Loucy (cell line): ENCODE measurements around the gene CHI3L1.

ENCODE experiments used
- H2AFZ ChIP-seq: fragments of 200-600 bp; sonication (generic); 2 replicates; pipeline ENCODE4 v1.6.0; 2016; ENCODE audit warnings: antibody characterized with exemption, mild to moderate bottlenecking, low read length, moderate library complexity
- H3F3A ChIP-seq: fragments of 200-600 bp; 2 replicates; pipeline ENCODE4 v1.6.0; 2016; ENCODE audit warnings: antibody characterized with exemption, low read depth, mild to moderate bottlenecking
- H3K27me3 ChIP-seq: fragments of 200-600 bp; sonication (generic); 2 replicates; pipeline ENCODE4 v1.6.1; 2014; ENCODE audit warnings: low read length, mild to moderate bottlenecking; ENCODE audit not compliant: insufficient read depth, poor library complexity, severe bottlenecking
- H3K36me3 ChIP-seq: fragments of 200-600 bp; sonication (generic); 2 replicates; pipeline ENCODE4 v1.6.1; 2016; ENCODE audit warnings: low read length; ENCODE audit not compliant: insufficient read depth
- H3K4me1 ChIP-seq: fragments of 200-600 bp; sonication (generic); 2 replicates; pipeline ENCODE4 v1.5.1; 2014; ENCODE audit warnings: low read length, mild to moderate bottlenecking; ENCODE audit not compliant: insufficient read depth, poor library complexity, severe bottlenecking
- H3K4me2 ChIP-seq: fragments of 200-600 bp; sonication (generic); 2 replicates; pipeline ENCODE4 v1.6.0; 2014; ENCODE audit warnings: antibody characterized with exemption, low read length, low read depth, mild to moderate bottlenecking; ENCODE audit not compliant: poor library complexity, severe bottlenecking
- H3K4me3 ChIP-seq: fragments of 200-600 bp; sonication (generic); 2 replicates; pipeline ENCODE4 v1.5.1; 2014; ENCODE audit warnings: low read length, mild to moderate bottlenecking, mixed read lengths; ENCODE audit not compliant: poor library complexity, severe bottlenecking
- H3K79me2 ChIP-seq: fragments of 200-600 bp; sonication (generic); 2 replicates; pipeline ENCODE4 v1.6.1; 2014; ENCODE audit warnings: low read length; ENCODE audit not compliant: insufficient read depth
- H3K9ac ChIP-seq: fragments of 200-600 bp; sonication (generic); 2 replicates; pipeline ENCODE4 v1.6.0; 2014; ENCODE audit warnings: mild to moderate bottlenecking, low read depth, low read length, moderate library complexity; ENCODE audit not compliant: poor library complexity, severe bottlenecking
- H3K9me2 ChIP-seq: fragments of 200-600 bp; sonication (generic); replicated peaks from 2 replicates; pipeline ENCODE4 v1.6.1; 2016; ENCODE audit warnings: low read depth, low read length, mixed read lengths
- H3K9me3 ChIP-seq: fragments of 200-600 bp; sonication (generic); 2 replicates; pipeline ENCODE4 v1.6.1; 2014; ENCODE audit warnings: mild to moderate bottlenecking, antibody characterized with exemption, low read length, low read depth; ENCODE audit not compliant: insufficient read depth
- H4K20me1 ChIP-seq: fragments of 200-600 bp; sonication (generic); 2 replicates; pipeline ENCODE4 v1.6.0; 2014; ENCODE audit warnings: antibody characterized with exemption, low read length, mild to moderate bottlenecking; ENCODE audit not compliant: insufficient read depth, poor library complexity, severe bottlenecking
- EZH2phosphoT487 ChIP-seq: fragments of 200-600 bp; IDR thresholded peaks from 2 replicates; pipeline ENCODE4 v1.6.1; 2018; ENCODE audit warnings: antibody characterized with exemption, mild to moderate bottlenecking, moderate library complexity, borderline replicate concordance
- TF ChIP-seq, protein P1 (sequence below): fragments of 200-600 bp; sonication (generic); conservative IDR thresholded peaks from 2 replicates; pipeline ENCODE4 v1.5.1; 2014; ENCODE audit warnings: mild to moderate bottlenecking, antibody characterized with exemption, low read length

The CHI3L1 gene

GRCh38 chr1:203223012-203223775, 36.7 kb upstream of the CHI3L1 start:
- Histone ChIP-seq H3K4me2 (no peak overlapping the region), H3K4me1 (peaks cover 3% of the 10 kb centered on the region), H3K9me3 (no peaks in the 10 kb centered on the region), H3K9ac (no peak overlapping the region), H2AFZ (no peak overlapping the region), H3K27me3 (no peaks in the 10 kb centered on the region), H3K36me3 (no peaks in the 10 kb centered on the region), H3F3A (no peaks in the 10 kb centered on the region), H3K4me3 (no peak overlapping the region), H3K79me2 (no peaks in the 10 kb centered on the region), H4K20me1 (no peaks in the 10 kb centered on the region), H3K9me2 (no peaks in the 10 kb centered on the region)
- TF ChIP-seq EZH2phosphoT487 = no peak
- TF ChIP-seq, protein P1, sequence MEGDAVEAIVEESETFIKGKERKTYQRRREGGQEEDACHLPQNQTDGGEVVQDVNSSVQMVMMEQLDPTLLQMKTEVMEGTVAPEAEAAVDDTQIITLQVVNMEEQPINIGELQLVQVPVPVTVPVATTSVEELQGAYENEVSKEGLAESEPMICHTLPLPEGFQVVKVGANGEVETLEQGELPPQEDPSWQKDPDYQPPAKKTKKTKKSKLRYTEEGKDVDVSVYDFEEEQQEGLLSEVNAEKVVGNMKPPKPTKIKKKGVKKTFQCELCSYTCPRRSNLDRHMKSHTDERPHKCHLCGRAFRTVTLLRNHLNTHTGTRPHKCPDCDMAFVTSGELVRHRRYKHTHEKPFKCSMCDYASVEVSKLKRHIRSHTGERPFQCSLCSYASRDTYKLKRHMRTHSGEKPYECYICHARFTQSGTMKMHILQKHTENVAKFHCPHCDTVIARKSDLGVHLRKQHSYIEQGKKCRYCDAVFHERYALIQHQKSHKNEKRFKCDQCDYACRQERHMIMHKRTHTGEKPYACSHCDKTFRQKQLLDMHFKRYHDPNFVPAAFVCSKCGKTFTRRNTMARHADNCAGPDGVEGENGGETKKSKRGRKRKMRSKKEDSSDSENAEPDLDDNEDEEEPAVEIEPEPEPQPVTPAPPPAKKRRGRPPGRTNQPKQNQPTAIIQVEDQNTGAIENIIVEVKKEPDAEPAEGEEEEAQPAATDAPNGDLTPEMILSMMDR = no peak

DNA sequence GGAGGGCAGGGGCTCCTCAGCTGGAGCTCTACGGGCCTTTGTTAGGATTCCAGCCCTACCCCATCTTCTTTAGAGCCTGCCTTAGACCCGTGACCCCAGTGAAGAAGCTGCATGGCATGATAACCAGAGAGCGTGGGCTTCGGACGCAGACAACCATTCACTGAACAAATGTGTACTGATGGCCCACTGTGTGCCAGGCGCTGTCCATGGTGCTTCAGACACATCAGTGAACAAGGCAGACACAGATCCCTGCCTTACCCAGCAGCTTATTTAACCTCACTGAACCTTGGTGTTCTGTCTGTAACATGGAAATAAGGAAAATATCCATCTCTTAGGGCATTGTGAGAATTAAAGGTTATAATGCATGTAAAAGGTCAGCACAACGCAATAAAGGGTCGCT, 33.4 kb upstream of the CHI3L1 start:
- TF ChIP-seq, protein P1 = no peak
- TF ChIP-seq EZH2phosphoT487 = no peak
- H3K79me2 ChIP-seq = no peaks in the 10 kb centered on the region
- H3K9me3 ChIP-seq = no peaks in the 10 kb centered on the region
- no peaks in the 10 kb centered on the region for H3K27me3 ChIP-seq
- H2AFZ ChIP-seq = no peak overlapping the region
- H3K4me3 ChIP-seq = no peak overlapping the region
- H3K9me2 ChIP-seq = no peaks in the 10 kb centered on the region
- H4K20me1 ChIP-seq = no peaks in the 10 kb centered on the region
- H3K4me2 ChIP-seq = no peak overlapping the region
- H3F3A ChIP-seq = no peaks in the 10 kb centered on the region
- H3K4me1 ChIP-seq = peaks cover 9% of the 10 kb centered on the region
- H3K36me3 ChIP-seq = no peaks in the 10 kb centered on the region
- H3K9ac ChIP-seq = no peak overlapping the region

- Histone ChIP-seq H3F3A (no peaks in the 10 kb centered on the region), H3K4me1 (peaks cover 9% of the 10 kb centered on the region), H3K27me3 (no peaks in the 10 kb centered on the region), H3K4me3 (no peak overlapping the region), H3K9ac (no peak overlapping the region), H3K4me2 (no peak overlapping the region), H3K9me2 (no peaks in the 10 kb centered on the region), H2AFZ (no peak overlapping the region), H3K79me2 (no peaks in the 10 kb centered on the region), H4K20me1 (no peaks in the 10 kb centered on the region), H3K9me3 (no peaks in the 10 kb centered on the region), H3K36me3 (no peaks in the 10 kb centered on the region)
- no peak for TF ChIP-seq EZH2phosphoT487
These were observed 32.7 kb upstream of the CHI3L1 start for GRCh38 chr1:203219171-203219570.

DNA sequence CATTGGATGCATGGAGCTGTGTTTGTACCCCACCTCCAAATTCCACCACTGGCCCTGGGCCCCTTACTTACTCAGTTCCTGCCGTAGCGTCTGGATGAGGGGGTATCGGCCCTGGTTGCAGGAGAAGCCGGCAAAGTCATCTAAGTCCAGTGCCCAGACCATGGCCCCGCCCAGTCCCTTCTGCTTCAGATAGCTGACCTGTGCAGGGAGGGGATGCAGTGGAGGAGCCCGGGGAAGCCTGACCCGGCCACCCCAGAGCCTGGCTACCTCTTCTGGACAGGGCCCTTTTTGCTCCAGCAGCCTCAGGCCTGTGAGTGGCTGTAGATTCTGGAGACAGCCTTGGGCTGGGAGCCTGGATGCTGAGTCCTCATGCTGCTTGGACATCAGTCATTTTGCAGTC, 31.2 kb upstream of the CHI3L1 start:
- Histone ChIP-seq H4K20me1 (no peaks in the 10 kb centered on the region), H3K27me3 (no peaks in the 10 kb centered on the region), H3F3A (no peaks in the 10 kb centered on the region), H3K4me1 (peaks cover 9% of the 10 kb centered on the region), H3K79me2 (no peaks in the 10 kb centered on the region), H3K9me3 (no peaks in the 10 kb centered on the region), H3K9ac (no peak overlapping the region), H2AFZ (no peak overlapping the region), H3K4me2 (no peak overlapping the region), H3K36me3 (no peaks in the 10 kb centered on the region), H3K9me2 (no peaks in the 10 kb centered on the region), H3K4me3 (no peak overlapping the region)
- TF ChIP-seq EZH2phosphoT487 = no peak
- TF ChIP-seq, protein P1 = no peak
